CD14-positive monocyte (primary cell): ENCODE results near the gene ST8SIA6. TPM values are rescaled to one million over a fixed set of nuclear protein-coding genes. Genes with fewer than 3 reads are reported as not detected.

ENCODE experiments used
- DNase-seq, 3 donors: peaks; one replicate each; pipeline ENCODE4 v3.0.0-alpha.2; 2011 to 2022
- H2AFZ ChIP-seq: 2 replicates; pipeline ENCODE4 v1.6.0; 2012; ENCODE audit warnings: mild to moderate bottlenecking, low read depth, low read length, inconsistent platforms; ENCODE audit not compliant: insufficient read depth, poor library complexity, severe bottlenecking
- H3K27ac ChIP-seq, 2 donors: 1 replicate in 1 of 2; 2 replicates in 1 of 2; pipeline ENCODE4 v1.5.1; 2012 to 2013; ENCODE audit warnings: low read length in 2 of 2, control low read depth in 1 of 2, inconsistent platforms in 1 of 2, low read depth in 1 of 2, mild to moderate bottlenecking in 1 of 2
- H3K27me3 ChIP-seq, 2 donors: one replicate each; pipeline versions ENCODE4 v1.6.0 to v1.6.1; 2011 to 2013; ENCODE audit warnings: low read length in 2 of 2; ENCODE audit not compliant: control insufficient read depth in 2 of 2, insufficient read depth in 2 of 2
- H3K36me3 ChIP-seq, 2 donors: replicated peaks in 1 of 2; 1 replicate in 1 of 2; 2 replicates in 1 of 2; pipeline versions ENCODE4 v1.5.1 to v1.6.1; 2012 to 2013; ENCODE audit warnings: low read length in 2 of 2, control low read depth in 1 of 2, inconsistent platforms in 1 of 2, mild to moderate bottlenecking in 1 of 2; ENCODE audit not compliant: insufficient read depth in 2 of 2, control insufficient read depth in 1 of 2
- H3K4me1 ChIP-seq, 2 donors: 1 replicate in 1 of 2; 2 replicates in 1 of 2; pipeline versions ENCODE4 v1.5.1 to v1.6.1; 2012 to 2013; ENCODE audit warnings: low read length in 2 of 2, control low read depth in 1 of 2, inconsistent platforms in 1 of 2, mild to moderate bottlenecking in 1 of 2, moderate library complexity in 1 of 2; ENCODE audit not compliant: insufficient read depth in 2 of 2, control insufficient read depth in 1 of 2
- H3K4me2 ChIP-seq: replicated peaks from 2 replicates; pipeline ENCODE3; 2012; ENCODE audit warnings: low read length, moderate library complexity, mild to moderate bottlenecking; ENCODE audit not compliant: poor library complexity, severe bottlenecking; ENCODE audit errors: extremely low read depth
- H3K4me3 ChIP-seq, 3 experiments: fragments of 200-600 bp in 1 of 3; sonication (generic) in 1 of 3; replicated peaks in 1 of 3; 1 replicate in 2 of 3; 2 replicates in 1 of 3; pipeline ENCODE4 v1.5.1; 2011 to 2013; ENCODE audit warnings: low read length in 3 of 3, mild to moderate bottlenecking in 3 of 3, control low read depth in 2 of 3, low read depth in 2 of 3, inconsistent platforms in 1 of 3, moderate library complexity in 1 of 3
- H3K79me2 ChIP-seq: 2 replicates; pipeline ENCODE4 v1.6.0; 2012; ENCODE audit warnings: mild to moderate bottlenecking, control low read depth, inconsistent platforms, low read length, moderate library complexity; ENCODE audit not compliant: insufficient read depth
- H3K9ac ChIP-seq: 2 replicates; pipeline ENCODE4 v1.6.0; 2017; ENCODE audit warnings: low read length, mild to moderate bottlenecking; ENCODE audit not compliant: insufficient read depth, poor library complexity, severe bottlenecking
- H3K9me3 ChIP-seq, 2 donors: replicated peaks in 1 of 2; 1 replicate in 1 of 2; 2 replicates in 1 of 2; pipeline versions ENCODE4 v1.5.1 to v1.6.1; 2012 to 2013; ENCODE audit warnings: low read length in 2 of 2, control low read depth in 1 of 2; ENCODE audit not compliant: control insufficient read depth in 1 of 2, insufficient read depth in 1 of 2
- H4K20me1 ChIP-seq: 2 replicates; pipeline ENCODE4 v1.6.0; 2012; ENCODE audit warnings: mild to moderate bottlenecking, low read length, control low read depth, moderate library complexity; ENCODE audit not compliant: insufficient read depth
- H3K27ac Mint-ChIP-seq, 7 donors: one replicate each; pipeline ENCODE4 v1.8.0; 2020; ENCODE audit warnings: mild to moderate bottlenecking in 7 of 7, mixed read lengths in 7 of 7, moderate library complexity in 6 of 7, inconsistent platforms in 2 of 7
- H3K27me3 Mint-ChIP-seq, 3 donors: one replicate each; pipeline ENCODE4 v1.8.0; 2021 to 2022; ENCODE audit warnings: low read depth in 3 of 3, mild to moderate bottlenecking in 3 of 3, mixed read lengths in 3 of 3, moderate library complexity in 3 of 3, inconsistent platforms in 1 of 3
- H3K36me3 Mint-ChIP-seq, 2 donors: one replicate each; pipeline ENCODE4 v1.8.0; 2020; ENCODE audit warnings: mixed read lengths in 2 of 2, inconsistent platforms in 1 of 2, mild to moderate bottlenecking in 1 of 2
- H3K4me1 Mint-ChIP-seq: one replicate; pipeline ENCODE4 v1.8.0; 2020; ENCODE audit warnings: mild to moderate bottlenecking, mixed read lengths
- H3K4me3 Mint-ChIP-seq, 2 donors: one replicate each; pipeline ENCODE4 v1.8.0; 2020; ENCODE audit warnings: mild to moderate bottlenecking in 2 of 2, mixed read lengths in 2 of 2, moderate library complexity in 1 of 2
- H3K9me3 Mint-ChIP-seq, 7 donors: one replicate each; pipeline ENCODE4 v1.8.0; 2020 to 2022; ENCODE audit warnings: mixed read lengths in 7 of 7, mild to moderate bottlenecking in 6 of 7, moderate library complexity in 6 of 7, inconsistent platforms in 2 of 7
- WGBS: methylation state at CpG from one replicate; pipeline ENCODE4 v1.1.5; 2013; ENCODE audit warnings: missing lambda C conversion rate; ENCODE audit not compliant: insufficient coverage; 5-methylcytosine and 5-hydroxymethylcytosine counted together
- intact Hi-C, 2 donors: fragments of 100-400 bp; cut with micrococcal nuclease; formaldehyde crosslinking; loops; one replicate each; pipeline versions ENCODE4 v1.15.0 to v1.15.1; 2023
- polyA plus RNA-seq, 3 donors: library from polyadenylated mRNA; depleted of rRNA in 1 of 3; unstranded in 2 of 3; stranded (reverse) in 1 of 3; fragments of 300-500 nt in 2 of 3; fragments of >200 nt in 1 of 3; fragmentation: Illumina TruSeq in 2 of 3; gene quantifications; 1 replicate in 2 of 3; 2 replicates in 1 of 3; pipeline ENCODE4 v1.2.3, GENCODE V29; 2012 to 2021
- TF ChIP-seq, protein P1 (sequence below): fragments of 200-600 bp; IDR thresholded peaks from one replicate; pipeline ENCODE4 v1.8.0; 2022; ENCODE audit warnings: antibody characterized with exemption, mild to moderate bottlenecking

The ST8SIA6 gene
- polyA plus RNA-seq, 3 donors, result 0.11 TPM; not detected in 2

DNA sequence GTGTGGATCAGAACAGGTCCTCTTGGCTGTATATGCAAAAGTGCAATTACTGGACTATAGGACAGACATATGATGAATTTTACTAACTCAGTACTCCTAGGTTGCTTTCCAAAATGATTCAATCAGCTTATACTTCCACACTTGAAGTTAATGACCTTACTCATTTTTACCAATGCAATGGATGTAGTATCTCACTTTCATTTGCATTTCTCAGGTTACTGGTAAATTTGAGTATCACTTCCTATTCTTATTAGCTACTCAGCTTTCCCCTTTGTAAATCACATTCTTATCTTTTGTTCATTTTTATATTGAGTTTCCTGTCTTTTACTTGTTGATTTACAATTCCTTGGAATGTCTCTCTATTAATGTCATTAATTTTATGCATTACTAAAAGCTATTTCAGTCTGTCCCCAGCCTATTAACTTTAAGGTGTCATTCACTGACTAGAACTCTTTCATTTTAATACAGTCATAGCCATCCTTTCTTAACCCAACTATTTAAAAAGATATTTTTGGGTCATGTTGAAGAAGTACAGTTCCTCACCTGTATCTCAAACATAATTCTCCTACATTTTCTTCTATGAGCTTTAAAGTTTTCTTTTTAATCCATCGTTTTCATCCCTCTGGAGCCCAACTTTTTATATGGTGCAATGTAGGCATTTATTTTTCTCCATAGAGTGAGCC lies 137.8 kb downstream of the ST8SIA6 start:
- TF ChIP-seq, protein P1, sequence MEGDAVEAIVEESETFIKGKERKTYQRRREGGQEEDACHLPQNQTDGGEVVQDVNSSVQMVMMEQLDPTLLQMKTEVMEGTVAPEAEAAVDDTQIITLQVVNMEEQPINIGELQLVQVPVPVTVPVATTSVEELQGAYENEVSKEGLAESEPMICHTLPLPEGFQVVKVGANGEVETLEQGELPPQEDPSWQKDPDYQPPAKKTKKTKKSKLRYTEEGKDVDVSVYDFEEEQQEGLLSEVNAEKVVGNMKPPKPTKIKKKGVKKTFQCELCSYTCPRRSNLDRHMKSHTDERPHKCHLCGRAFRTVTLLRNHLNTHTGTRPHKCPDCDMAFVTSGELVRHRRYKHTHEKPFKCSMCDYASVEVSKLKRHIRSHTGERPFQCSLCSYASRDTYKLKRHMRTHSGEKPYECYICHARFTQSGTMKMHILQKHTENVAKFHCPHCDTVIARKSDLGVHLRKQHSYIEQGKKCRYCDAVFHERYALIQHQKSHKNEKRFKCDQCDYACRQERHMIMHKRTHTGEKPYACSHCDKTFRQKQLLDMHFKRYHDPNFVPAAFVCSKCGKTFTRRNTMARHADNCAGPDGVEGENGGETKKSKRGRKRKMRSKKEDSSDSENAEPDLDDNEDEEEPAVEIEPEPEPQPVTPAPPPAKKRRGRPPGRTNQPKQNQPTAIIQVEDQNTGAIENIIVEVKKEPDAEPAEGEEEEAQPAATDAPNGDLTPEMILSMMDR, result no peak
- H3K9me3 Mint-ChIP-seq, result no peaks in the 10 kb centered on the region

DNA sequence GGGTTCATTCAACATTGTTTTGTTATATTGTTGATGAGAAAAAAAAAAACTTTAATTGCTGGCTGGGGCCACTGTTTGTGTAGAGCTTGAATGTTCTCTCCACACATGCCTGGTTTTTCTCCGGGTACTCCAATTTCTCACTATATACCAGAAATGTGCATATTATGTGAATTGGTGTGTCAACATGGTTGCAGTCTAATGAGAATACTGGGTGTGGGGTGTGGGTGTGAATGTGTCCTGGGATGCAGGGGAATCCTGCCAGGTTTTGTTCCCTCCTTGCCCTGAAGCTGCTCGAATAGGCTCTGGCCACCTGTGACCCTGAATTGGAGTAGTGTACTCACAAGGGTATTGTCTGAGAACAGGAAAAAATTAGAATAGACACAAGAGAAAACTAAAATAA lies 145.0 kb downstream of the ST8SIA6 start:
- no peak overlapping the region for H3K27ac ChIP-seq
- H3K36me3 ChIP-seq, result no peaks in the 10 kb centered on the region
- peaks cover 0 to 2% (median 0%) of the 10 kb centered on the region in 3 donors for H3K27me3 Mint-ChIP-seq
- no CpG with 5 or more reads among the region's 2 CpGs for WGBS
- no peak overlapping the region for H3K4me2 ChIP-seq
- peaks cover 0 to 5% of the 10 kb centered on the region in 2 donors for H3K9me3 ChIP-seq
- TF ChIP-seq, protein P1, result no peak
- no peaks in the 10 kb centered on the region for H3K36me3 Mint-ChIP-seq
- H3K4me3 ChIP-seq, result no peak overlapping the region
- no peaks in the 10 kb centered on the region for H3K79me2 ChIP-seq
- H4K20me1 ChIP-seq, result no peaks in the 10 kb centered on the region
- no peaks in the 10 kb centered on the region for H3K27me3 ChIP-seq
- no peak overlapping the region for H3K9ac ChIP-seq
- H2AFZ ChIP-seq, result no peak overlapping the region
- no peak for DNase-seq
- intact Hi-C loops, result no loop called here
- peaks cover 2 to 8% (median 3%) of the 10 kb centered on the region in 7 donors for H3K9me3 Mint-ChIP-seq
- no peak overlapping the region for H3K4me3 Mint-ChIP-seq
- no peaks in the 10 kb centered on the region for H3K4me1 Mint-ChIP-seq
- H3K27ac Mint-ChIP-seq, result no peak overlapping the region
- no peaks in the 10 kb centered on the region for H3K4me1 ChIP-seq

More for the DNA sequence above, 137.8 kb downstream of the ST8SIA6 start:
- Mint-ChIP-seq H3K4me3 (no peak overlapping the region), H3K27me3 (no peaks in the 10 kb centered on the region), H3K36me3 (no peaks in the 10 kb centered on the region), H3K27ac (no peak overlapping the region), H3K4me1 (no peaks in the 10 kb centered on the region)
- Histone ChIP-seq H4K20me1 (no peaks in the 10 kb centered on the region), H2AFZ (no peak overlapping the region), H3K79me2 (no peaks in the 10 kb centered on the region), H3K27ac (no peak overlapping the region), H3K36me3 (no peaks in the 10 kb centered on the region), H3K9ac (no peak overlapping the region), H3K4me1 (no peaks in the 10 kb centered on the region), H3K9me3 (no peaks in the 10 kb centered on the region), H3K4me3 (no peak overlapping the region), H3K4me2 (no peak overlapping the region), H3K27me3 (no peaks in the 10 kb centered on the region)
- WGBS, result no CpG with 5 or more reads among the region's 1 CpG
- DNase-seq, result no peak
- intact Hi-C loops, result no loop called here
